Effector memory CD8-positive, alpha-beta T cell (primary cell): ENCODE results near the gene TCL1B.

Experiments used
- ATAC-seq: fragments of 150-1000 bp; cut with Tn5 transposase; replicated peaks from 2 replicates; pipeline ENCODE4 v1.10.0; 2021; ENCODE audit warnings: mild to moderate bottlenecking, moderate library complexity
- DNase-seq, 3 experiments: peaks; one replicate each; pipeline ENCODE4 v3.0.0; 2021
- H3K27ac Mint-ChIP-seq, 2 donors: one replicate each; pipeline ENCODE4 v1.8.0; 2022; ENCODE audit warnings: mild to moderate bottlenecking in 2 of 2, mixed read lengths in 2 of 2, moderate library complexity in 2 of 2
- H3K27me3 Mint-ChIP-seq, 2 donors: one replicate each; pipeline ENCODE4 v1.8.0; 2022; ENCODE audit warnings: mixed read lengths in 2 of 2
- H3K36me3 Mint-ChIP-seq: one replicate; pipeline ENCODE4 v1.8.0; 2022; ENCODE audit warnings: mild to moderate bottlenecking, moderate library complexity, mixed read lengths; ENCODE audit not compliant: insufficient read depth
- H3K4me1 Mint-ChIP-seq, 2 donors: one replicate each; pipeline ENCODE4 v1.8.0; 2022; ENCODE audit warnings: low read depth in 2 of 2, mixed read lengths in 2 of 2
- H3K4me3 Mint-ChIP-seq, 2 donors: one replicate each; pipeline ENCODE4 v1.8.0; 2022; ENCODE audit warnings: mild to moderate bottlenecking in 2 of 2, mixed read lengths in 2 of 2, moderate library complexity in 2 of 2
- H3K9me3 Mint-ChIP-seq, 2 donors: one replicate each; pipeline ENCODE4 v1.8.0; 2022; ENCODE audit warnings: mixed read lengths in 2 of 2

The TCL1B gene

DNA sequence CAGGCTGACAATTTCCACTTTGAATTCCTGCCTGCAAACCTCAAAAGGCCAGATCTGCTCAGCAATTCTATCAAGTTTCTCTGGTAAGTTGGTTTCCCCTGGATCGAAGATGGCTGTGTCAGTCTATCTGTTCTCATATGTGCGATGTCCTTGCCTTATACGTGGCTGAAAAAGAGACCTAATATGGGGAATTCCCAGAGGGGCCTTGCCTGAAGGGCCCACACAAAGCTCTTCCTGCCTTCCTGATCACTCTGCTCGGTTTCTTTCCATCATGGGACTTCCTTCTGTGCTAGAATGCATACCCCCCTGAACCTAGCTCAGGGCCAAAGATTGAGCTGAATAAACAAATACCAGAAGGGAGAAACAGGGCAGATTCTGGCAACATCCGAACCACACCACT is 13.2 kb downstream of the TCL1B start:
- Mint-ChIP-seq H3K27ac (no peak overlapping the region), H3K9me3 (no peaks in the 10 kb centered on the region), H3K4me1 (no peaks in the 10 kb centered on the region), H3K4me3 (no peak overlapping the region), H3K36me3 (no peaks in the 10 kb centered on the region), H3K27me3 (peaks cover 51 to 71% of the 10 kb centered on the region in 2 donors)
- ATAC-seq, result no peak
- DNase-seq, result no peak

DNA sequence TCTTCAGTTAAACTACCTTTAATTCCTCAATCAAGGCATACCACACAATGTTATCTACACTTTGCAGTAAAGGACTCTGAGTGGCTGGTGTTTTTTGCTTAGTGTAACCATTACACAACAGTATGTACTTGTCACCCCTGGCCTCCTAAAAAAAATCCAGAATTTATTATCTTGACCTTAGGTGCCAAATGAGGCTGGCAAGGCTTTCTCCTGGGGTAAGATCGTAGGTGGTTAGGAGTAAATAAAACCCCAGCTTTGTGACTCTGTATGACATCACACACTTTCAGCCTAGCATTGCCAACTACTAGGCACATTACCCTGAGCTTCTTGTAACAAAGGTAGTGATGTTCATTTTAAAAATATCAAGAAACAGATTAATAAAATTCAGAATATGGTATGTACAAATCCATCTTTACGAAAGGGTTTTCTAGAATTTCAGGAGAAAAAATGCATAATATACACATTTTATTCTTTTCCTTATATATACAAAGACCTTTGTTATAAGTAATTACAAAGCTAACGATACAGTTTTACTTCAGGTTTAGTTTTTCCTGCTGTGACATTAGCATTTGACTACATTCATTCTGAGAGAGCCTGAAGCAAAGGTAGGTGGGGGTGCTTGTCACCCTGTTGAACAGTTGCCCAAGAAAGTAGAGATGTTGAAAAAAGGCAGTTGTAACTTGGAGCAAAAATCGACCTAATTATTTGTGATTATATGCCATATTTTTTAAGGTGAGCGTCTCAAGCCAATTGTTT is 14.2 kb downstream of the TCL1B start:
- no peaks in the 10 kb centered on the region for H3K9me3 Mint-ChIP-seq
- no peak overlapping the region for H3K27ac Mint-ChIP-seq
- H3K4me1 Mint-ChIP-seq, result no peaks in the 10 kb centered on the region
- H3K4me3 Mint-ChIP-seq, result no peak overlapping the region
- no peak for DNase-seq
- H3K27me3 Mint-ChIP-seq, result peaks cover 51 to 81% of the 10 kb centered on the region in 2 donors
- H3K36me3 Mint-ChIP-seq, result no peaks in the 10 kb centered on the region
- no peak for ATAC-seq

DNA sequence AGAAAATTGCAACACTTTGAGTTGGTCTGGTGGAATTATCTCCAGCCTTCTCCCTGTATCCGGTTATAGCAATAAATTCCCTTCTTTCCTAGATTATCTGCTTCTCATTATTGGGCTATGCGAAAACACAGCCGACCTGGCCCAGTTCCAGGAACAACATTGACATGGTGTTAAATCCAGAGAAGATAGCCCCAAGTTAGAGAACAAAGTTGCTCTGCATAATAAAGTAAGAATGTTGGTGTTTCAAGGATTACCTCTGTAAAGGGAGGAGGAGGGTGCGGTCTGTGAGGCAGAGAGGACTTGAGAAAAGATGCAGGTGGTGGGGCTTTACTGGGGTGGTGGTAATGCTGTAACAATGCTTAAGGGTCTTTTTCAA is 15.6 kb downstream of the TCL1B start:
- Mint-ChIP-seq H3K9me3 (no peaks in the 10 kb centered on the region), H3K27ac (no peak overlapping the region), H3K36me3 (no peaks in the 10 kb centered on the region), H3K4me3 (no peak overlapping the region), H3K4me1 (no peaks in the 10 kb centered on the region), H3K27me3 (peaks cover 55 to 81% of the 10 kb centered on the region in 2 donors)
- DNase-seq (no peak), ATAC-seq (no peak)

DNA sequence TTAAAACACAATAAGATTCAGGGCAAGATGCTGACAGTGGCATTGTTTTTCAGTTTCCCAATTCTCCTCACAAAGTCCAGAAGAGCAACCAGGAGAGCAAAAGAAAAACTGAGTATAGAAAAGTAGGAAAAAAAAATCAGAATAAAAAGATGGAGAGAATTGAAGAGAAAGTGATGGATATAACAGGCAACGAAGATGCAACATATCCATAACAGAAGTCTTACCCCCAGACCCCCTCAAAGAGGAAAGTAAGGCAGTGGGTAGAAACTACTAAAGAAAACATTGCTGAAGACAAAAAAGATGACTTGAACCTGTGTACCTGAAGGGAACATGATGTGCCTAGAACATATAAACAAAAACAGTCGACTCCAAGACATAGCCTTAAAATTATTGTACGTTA is 17.1 kb downstream of the TCL1B start:
- ATAC-seq, result no peak

DNA sequence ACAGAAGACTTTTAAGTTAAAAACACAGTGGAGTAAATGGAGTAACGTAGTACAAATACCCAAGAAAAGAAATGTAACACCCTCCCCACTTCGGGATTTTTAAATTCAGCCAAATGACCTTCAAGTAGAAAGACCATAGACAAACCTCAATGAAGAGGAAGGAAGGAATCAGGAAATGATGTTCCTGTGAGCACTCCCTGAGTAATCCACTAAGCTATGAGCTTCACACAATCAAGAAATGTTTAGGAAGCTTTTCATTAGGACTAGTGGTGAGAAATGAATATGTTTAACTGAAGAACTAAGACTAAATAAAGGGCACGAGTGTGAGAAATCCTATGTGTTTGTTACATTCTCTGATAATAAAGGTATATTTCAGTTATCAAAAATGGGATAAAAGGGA is 17.6 kb downstream of the TCL1B start:
- Mint-ChIP-seq H3K27me3 (peaks cover 70 to 71% of the 10 kb centered on the region in 2 donors), H3K9me3 (no peaks in the 10 kb centered on the region), H3K4me1 (no peaks in the 10 kb centered on the region), H3K36me3 (no peaks in the 10 kb centered on the region), H3K27ac (no peak overlapping the region), H3K4me3 (no peak overlapping the region)
- ATAC-seq, result no peak
- no peak for DNase-seq

More for the DNA sequence above, 17.1 kb downstream of the TCL1B start:
- no peak for DNase-seq
- no peaks in the 10 kb centered on the region for H3K9me3 Mint-ChIP-seq
- no peaks in the 10 kb centered on the region for H3K36me3 Mint-ChIP-seq
- peaks cover 65 to 73% of the 10 kb centered on the region in 2 donors for H3K27me3 Mint-ChIP-seq
- H3K27ac Mint-ChIP-seq, result no peak overlapping the region
- H3K4me1 Mint-ChIP-seq, result no peaks in the 10 kb centered on the region
- H3K4me3 Mint-ChIP-seq, result no peak overlapping the region

DNA sequence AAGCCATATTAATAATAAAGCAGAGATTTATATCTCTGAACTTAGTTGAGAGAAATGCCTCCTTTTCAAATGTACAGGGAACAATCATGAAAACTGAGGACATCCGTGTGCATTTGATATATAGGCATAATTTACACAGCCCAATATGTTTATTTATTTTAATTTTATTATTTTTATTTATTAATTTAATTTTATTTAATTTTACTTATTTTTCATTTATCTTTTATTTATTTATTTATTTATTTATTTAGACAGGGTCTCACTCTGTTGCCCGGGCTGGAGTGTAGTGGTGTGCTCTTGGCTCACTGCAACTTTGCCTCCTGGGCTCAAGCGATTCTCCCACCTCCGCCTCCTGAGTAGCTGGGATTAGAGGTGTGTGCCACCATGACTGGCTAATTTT is 19.3 kb downstream of the TCL1B start:
- ATAC-seq (no peak), DNase-seq (no peak)
- Mint-ChIP-seq H3K4me3 (no peak overlapping the region), H3K27ac (no peak overlapping the region), H3K36me3 (no peaks in the 10 kb centered on the region), H3K27me3 (peaks cover 65 to 73% of the 10 kb centered on the region in 2 donors), H3K4me1 (no peaks in the 10 kb centered on the region), H3K9me3 (no peaks in the 10 kb centered on the region)

DNA sequence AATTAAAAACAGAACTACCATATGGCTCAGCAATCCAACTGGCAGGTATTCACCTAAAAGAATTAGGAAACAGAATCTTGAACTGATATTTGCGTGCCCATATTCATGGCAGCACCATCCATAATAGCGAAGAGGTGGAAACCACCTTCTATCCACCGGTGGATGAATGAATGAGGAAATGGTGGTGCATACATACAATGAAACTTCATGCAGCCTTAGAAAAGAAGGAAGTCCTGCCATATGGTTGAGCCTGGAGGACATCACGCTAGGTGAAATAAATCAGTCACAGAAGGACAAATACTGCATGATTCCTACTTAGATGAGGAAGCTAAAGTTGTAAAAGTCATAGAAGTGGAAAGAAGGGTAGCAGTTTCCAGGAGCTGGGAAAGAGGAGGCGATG is 21.1 kb downstream of the TCL1B start:
- H3K4me3 Mint-ChIP-seq, result no peak overlapping the region
- ATAC-seq, result no peak
- H3K4me1 Mint-ChIP-seq, result no peaks in the 10 kb centered on the region
- H3K27ac Mint-ChIP-seq, result no peak overlapping the region
- DNase-seq, result no peak
- no peaks in the 10 kb centered on the region for H3K9me3 Mint-ChIP-seq
- H3K27me3 Mint-ChIP-seq, result peaks cover 59 to 75% of the 10 kb centered on the region in 2 donors
- H3K36me3 Mint-ChIP-seq, result peaks cover under 1% of the 10 kb centered on the region

DNA sequence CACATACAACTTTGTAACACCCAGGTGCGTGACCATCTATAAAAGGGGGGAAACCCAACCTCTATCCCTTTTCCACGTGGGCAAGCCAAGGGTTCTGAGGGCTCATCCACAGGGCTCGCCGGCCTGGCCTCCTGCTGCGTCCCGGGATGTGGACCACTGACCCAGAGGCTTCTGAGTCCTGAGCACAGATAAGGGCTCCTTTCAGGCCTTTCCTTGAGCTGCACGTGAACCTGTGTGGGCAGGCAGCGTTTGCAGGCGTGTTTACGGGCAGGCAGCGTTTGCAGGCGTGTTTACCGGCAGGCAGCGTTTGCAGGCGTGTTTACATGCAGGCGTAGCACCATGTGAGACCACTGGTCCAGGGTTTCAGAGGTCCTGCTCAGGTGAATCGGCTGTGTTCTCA is 23.9 kb downstream of the TCL1B start:
- DNase-seq (no peak), ATAC-seq (no peak)
- H3K4me3 Mint-ChIP-seq, result no peak overlapping the region
- H3K36me3 Mint-ChIP-seq, result peaks cover 3% of the 10 kb centered on the region
- H3K27me3 Mint-ChIP-seq, result peaks cover 45 to 76% of the 10 kb centered on the region in 2 donors
- H3K4me1 Mint-ChIP-seq, result no peaks in the 10 kb centered on the region
- no peak overlapping the region for H3K27ac Mint-ChIP-seq
- no peaks in the 10 kb centered on the region for H3K9me3 Mint-ChIP-seq

DNA sequence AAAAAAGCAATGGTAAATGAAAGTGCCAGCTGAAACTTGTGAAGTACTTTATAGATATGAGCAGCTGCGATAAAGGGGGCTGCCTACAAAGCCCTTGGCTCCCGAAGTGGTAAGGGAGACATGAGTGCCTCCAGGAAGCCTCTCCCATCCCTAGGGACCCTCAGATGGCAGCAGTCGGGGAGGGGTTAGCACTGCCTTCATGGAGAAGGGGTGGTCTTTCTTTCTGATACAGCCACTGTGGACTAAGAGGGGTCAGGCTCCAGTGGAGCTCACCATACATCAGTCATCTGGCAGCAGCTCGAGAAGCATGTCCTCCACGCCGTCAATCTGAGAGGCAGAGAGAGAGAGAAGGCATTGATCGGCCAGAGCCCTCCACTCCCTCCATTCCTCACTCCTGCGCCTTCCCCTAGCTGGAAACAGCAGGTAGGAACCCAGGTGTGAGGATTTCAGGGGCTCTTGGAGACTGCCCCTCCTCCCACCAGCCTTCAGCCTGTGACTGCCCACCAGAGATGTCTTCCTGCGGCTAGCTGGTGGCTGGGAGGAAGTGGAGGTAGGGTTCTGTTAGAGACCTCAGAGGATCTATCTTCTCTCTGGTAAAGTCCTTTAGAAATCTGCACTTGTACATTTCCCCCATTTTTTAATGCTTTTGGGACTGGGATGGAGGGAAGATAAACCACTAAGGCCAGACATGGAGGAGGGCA is 25.4 kb downstream of the TCL1B start:
- Mint-ChIP-seq H3K4me3 (no peak overlapping the region), H3K36me3 (peaks cover 3% of the 10 kb centered on the region), H3K4me1 (no peaks in the 10 kb centered on the region), H3K9me3 (no peaks in the 10 kb centered on the region), H3K27ac (no peak overlapping the region), H3K27me3 (peaks cover 32 to 67% of the 10 kb centered on the region in 2 donors)
- ATAC-seq (no peak), DNase-seq (no peak)

DNA sequence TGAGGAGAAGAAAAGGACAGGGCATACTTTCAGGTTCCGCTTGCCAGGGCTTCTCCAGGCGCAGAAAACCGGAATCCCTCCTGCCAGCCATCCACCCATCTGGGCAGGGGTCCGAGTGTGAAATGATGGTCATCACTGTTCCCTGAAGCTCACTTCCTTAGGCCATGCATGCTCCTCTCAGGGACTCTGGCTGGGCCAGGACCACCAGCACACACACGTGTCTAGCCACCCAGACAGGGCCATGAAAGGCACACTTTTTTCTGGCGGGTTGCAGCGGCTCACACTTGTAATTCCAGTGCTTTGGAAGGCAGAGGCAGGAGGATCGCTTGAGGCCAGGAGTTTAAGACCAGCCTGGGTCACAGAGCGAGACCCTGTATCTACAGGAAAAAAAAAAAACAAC is 26.2 kb downstream of the TCL1B start:
- DNase-seq, result no peak
- ATAC-seq, result no peak
- Mint-ChIP-seq H3K9me3 (no peaks in the 10 kb centered on the region), H3K27ac (no peak overlapping the region), H3K4me3 (no peak overlapping the region), H3K27me3 (peaks cover 27 to 60% of the 10 kb centered on the region in 2 donors), H3K36me3 (peaks cover 3% of the 10 kb centered on the region), H3K4me1 (no peaks in the 10 kb centered on the region)

DNA sequence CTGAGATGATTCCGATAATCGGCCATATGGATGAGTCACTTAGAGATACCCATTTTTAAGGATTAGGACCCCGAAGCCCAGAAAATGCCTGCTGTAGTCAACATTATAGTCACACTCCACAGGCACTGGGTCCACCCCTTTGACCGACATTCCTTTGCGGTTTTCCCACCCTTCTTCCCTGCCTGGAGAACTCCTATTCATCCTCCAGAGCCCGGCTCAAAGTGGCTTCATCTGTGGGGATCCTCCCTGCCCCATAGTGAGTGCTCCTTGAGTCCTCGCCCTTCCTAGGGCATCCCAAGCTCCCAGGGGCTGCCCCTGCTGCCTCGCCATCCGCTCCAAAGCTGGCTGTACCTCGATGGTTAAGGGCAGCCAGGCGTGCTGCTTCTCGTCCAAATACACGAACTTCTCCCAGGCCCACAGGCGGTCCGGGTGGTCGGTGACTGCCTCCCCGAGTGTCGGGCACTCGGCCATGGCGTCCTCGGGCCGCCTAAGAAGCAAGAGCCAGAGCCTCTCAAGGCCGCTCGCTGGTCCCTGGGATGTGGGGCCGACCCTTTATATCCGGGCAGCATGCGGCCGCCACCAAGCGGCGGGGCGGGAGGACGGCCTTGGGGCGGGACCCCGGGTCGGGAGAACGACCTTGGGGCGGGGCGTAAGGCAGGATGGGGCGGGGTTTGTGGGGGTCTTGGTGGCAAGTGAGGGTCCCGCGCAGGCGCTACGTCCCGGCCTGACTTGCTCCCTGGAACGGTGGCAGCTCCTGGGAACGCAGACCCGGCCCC is 27.6 kb downstream of the TCL1B start, which contains the start of gene TCL1A:
Gene TCL1A, minus strand, starts transcription at position 530 of the 776 bp plus-strand sequence. Its CDS starts 59 bp downstream, at position 471.
- Mint-ChIP-seq H3K4me3 (no peak within 1 kb of the TSS), H3K9me3 (no peaks in the 10 kb centered on the region), H3K27ac (no peak within 1 kb of the TSS), H3K36me3 (peaks cover 3% of the 10 kb centered on the region), H3K27me3 (peaks cover 24 to 51% of the 10 kb centered on the region in 2 donors), H3K4me1 (no peaks in the 10 kb centered on the region)
- ATAC-seq (no peak), DNase-seq (no peak)

DNA sequence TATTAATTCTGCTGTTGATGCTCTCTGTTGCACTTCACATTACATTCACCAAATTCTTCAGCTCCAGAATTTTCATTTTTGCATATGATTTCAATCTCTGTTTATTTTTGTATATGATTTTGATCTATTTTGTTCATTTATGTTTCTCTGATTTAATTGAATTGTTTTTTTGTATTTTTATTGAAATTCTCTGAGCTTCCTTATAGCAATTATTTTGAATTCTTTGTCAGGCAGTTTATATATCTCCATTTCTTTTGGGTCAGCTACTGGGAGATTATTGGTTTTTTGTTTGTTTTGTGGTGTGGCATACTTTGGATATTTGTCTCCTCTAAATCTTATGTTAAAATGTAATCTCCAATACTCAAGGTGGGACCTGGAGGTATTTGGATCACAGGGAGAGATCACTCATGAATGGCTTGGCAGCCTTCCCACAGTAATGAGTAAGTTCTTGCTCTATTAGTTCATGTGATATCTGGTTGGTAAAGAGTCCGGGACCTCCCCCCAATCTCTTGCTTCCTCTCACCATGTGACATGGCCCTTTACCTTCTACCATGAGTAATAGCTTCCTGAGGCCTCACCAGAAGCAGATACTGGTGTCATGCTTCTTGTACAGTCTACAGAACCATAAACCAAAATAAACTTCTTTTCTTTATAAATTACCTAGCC is 36.4 kb downstream of the TCL1B start:
- no peaks in the 10 kb centered on the region for H3K36me3 Mint-ChIP-seq
- no peaks in the 10 kb centered on the region for H3K4me1 Mint-ChIP-seq
- DNase-seq (no peak), ATAC-seq (no peak)
- H3K27me3 Mint-ChIP-seq, result peaks cover 42 to 58% of the 10 kb centered on the region in 2 donors
- no peak overlapping the region for H3K27ac Mint-ChIP-seq
- H3K9me3 Mint-ChIP-seq, result peaks cover 0 to 11% of the 10 kb centered on the region in 2 donors
- no peak overlapping the region for H3K4me3 Mint-ChIP-seq

DNA sequence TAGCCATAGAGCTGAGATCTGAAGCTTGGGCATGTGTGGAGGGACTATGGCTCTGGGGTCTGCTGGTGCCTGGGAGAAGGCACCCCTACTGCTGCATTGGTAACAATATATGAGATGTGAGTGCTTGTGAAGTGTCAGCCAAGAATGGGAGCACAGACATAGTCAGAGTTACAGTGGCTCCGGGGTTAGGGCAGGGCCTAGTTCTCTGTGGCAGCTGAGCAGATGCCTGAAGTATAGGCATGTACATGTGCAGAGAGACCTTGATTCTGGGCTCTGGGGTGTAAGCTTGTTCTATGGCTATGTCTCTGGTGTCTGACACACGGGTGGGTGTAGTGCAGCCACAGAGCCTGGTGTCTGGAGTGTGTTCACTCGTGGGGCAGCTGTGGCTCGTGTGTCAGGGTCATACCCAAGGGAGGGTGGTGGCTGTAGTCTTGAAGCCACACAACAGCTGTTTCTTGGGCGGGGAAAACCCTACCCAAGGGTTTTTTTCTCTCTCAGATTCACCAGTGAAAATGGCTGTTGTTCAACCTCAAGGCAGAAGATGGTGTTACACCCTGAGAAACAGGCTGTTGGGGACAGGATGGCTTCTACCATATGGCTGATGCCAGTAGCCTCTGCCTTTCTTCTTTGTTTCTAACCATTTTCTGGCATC is 39.6 kb downstream of the TCL1B start:
- Mint-ChIP-seq H3K4me1 (no peaks in the 10 kb centered on the region), H3K4me3 (no peak overlapping the region), H3K27ac (no peak overlapping the region), H3K27me3 (peaks cover 68 to 85% of the 10 kb centered on the region in 2 donors), H3K36me3 (no peaks in the 10 kb centered on the region), H3K9me3 (peaks cover 0 to 11% of the 10 kb centered on the region in 2 donors)
- ATAC-seq (no peak), DNase-seq (no peak)
